GM21528 (cell line): ENCODE measurements around the gene TAF8.
"Not testable (repeated sequence)": the region's sequence is repeated elsewhere in the genome, so short reads cannot be mapped to it uniquely, and the experiment has no call there.

Experiments
- ATAC-seq: cut with Tn5 transposase; IDR thresholded peaks from one replicate; pipeline ENCODE4 v1.9.1; 2021; ENCODE audit warnings: mild to moderate bottlenecking, moderate library complexity; ENCODE audit not compliant: unreplicated experiment, low FRiP score

Gene TAF8

GRCh38 chr6:42028234-42029061 is 21.9 kb upstream of the TAF8 start:
- ATAC-seq = no peak

GRCh38 chr6:42029062-42029685 is 21.1 kb upstream of the TAF8 start:
- ATAC-seq = no peak

- ATAC-seq = no peak
These were observed 20.4 kb upstream of the TAF8 start for GRCh38 chr6:42029881-42030280.

GRCh38 chr6:42030585-42031506 is 19.5 kb upstream of the TAF8 start:
- ATAC-seq = no peak

- no peak for ATAC-seq
These were observed 18.0 kb upstream of the TAF8 start for GRCh38 chr6:42032366-42032765.

GRCh38 chr6:42037669-42038068 is 12.7 kb upstream of the TAF8 start:
- not testable (repeated sequence) for ATAC-seq

- ATAC-seq = no peak
These were observed 12.2 kb upstream of the TAF8 start for GRCh38 chr6:42038163-42038562.

- no peak for ATAC-seq
These were observed 11.4 kb upstream of the TAF8 start for GRCh38 chr6:42038811-42039408.

GRCh38 chr6:42040856-42041480 is 9.4 kb upstream of the TAF8 start:
- ATAC-seq = no peak

- no peak for ATAC-seq
These were observed 8.8 kb upstream of the TAF8 start for GRCh38 chr6:42041481-42042053.

- no peak for ATAC-seq
These were observed 8.2 kb upstream of the TAF8 start for GRCh38 chr6:42042108-42042507.

- peak; percentile 44 for ATAC-seq
These were observed 6.4 kb upstream of the TAF8 start for GRCh38 chr6:42043787-42044475.

GRCh38 chr6:42045538-42046460 is 4.5 kb upstream of the TAF8 start:
- no peak for ATAC-seq

- no peak for ATAC-seq
These were observed 3.7 kb upstream of the TAF8 start for GRCh38 chr6:42046464-42047212.

GRCh38 chr6:42047213-42047590 is 3.1 kb upstream of the TAF8 start:
- no peak for ATAC-seq

GRCh38 chr6:42047790-42048405 is 2.4 kb upstream of the TAF8 start:
- ATAC-seq = no peak
